HG02763 (cell line): ENCODE measurements around the gene ERC1.

Experiments
- ATAC-seq: cut with Tn5 transposase; IDR thresholded peaks from one replicate; pipeline ENCODE4 v1.9.1; 2021; ENCODE audit warnings: mild to moderate bottlenecking, moderate library complexity; ENCODE audit not compliant: unreplicated experiment

ERC1 gene

DNA sequence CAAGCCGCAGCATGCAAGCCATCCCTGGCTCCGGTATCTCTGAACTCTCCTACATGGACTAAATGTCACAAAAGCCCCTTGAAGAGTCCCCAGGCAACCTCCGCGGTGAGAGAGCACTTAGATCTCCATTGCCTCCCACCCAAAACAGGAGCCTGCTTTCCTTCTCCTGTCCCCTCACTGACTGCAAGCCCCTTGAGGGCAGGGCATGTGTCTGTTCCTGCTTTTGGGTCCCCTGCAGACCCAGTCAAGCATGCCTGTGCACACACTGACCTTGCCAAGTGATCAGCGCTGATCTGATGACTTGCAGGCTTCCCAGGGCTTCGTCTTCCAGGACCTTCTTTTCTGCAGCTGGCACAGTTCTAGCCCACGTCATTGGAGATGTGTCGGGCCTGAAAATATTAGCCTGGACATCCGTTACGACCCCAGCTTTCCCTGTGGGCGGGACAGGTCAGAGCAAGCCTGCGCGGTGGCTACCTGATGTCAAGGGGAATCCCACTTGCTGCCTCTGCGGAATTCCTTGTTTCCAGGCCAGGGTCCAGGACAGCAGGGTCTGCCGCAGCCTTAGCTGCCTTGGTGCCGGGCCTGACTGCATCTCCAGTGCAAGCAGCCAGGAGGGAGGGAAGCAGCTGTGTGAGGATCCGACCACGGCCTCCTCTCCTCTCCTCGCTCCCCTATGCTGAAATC is 510.8 kb downstream of the ERC1 start:
- no peak for ATAC-seq

DNA sequence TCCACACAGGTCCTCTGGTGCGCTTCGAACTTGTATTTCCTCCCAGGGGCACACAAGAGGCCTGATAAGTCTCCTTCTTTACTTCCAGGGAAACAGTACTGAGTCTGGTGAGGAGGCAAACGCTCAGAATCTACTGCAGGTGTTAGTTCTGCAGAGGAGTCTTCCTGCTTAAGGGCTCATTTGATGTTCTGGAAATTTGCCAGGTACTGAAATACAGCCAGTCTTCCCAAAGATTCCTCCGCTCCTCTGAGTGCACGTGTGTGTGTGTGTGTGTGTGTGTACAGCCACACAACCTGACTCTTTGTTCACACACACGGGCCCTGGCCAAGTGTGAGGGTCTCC is 511.3 kb downstream of the ERC1 start:
- no peak for ATAC-seq

DNA sequence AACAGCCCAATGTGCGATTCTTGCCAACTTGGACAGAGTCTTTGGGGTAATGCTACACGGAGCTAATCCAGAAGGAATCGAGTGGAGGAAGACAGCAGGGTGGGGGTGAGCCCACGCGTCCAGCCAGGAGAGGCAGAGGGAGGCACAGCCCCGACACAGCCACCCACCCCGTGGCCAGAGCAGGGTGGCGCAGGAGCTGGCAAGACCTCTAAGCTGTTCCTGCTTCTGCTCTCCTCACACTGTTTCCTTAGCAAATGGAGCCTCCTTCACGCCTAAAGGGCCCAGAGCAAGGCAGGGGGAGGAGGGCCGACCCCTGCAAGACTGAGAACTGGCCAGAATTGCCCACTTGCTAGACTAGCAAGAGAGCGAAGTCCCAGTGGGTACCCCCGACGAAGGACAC is 511.8 kb downstream of the ERC1 start:
- no peak for ATAC-seq

DNA sequence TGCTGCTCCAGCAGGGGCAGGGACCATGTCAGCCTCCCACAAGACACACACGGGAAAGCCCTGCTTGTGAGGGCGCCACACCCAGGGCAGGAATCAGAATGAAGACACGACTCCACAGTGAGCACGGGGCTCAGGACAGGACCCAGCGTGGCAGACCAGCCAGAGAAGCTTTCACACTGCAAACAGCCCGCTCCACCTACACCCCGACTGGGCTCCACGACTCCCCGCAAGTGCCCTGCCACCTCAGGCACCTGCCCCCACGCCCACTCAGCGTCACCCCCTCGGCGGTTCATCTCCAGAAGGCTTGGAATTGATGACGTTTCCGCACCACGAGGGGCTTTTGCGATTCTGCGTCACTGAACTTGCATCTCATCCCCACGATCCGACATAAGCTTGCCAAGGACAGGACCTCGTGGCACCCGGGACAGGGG is 512.3 kb downstream of the ERC1 start:
- ATAC-seq: no peak

DNA sequence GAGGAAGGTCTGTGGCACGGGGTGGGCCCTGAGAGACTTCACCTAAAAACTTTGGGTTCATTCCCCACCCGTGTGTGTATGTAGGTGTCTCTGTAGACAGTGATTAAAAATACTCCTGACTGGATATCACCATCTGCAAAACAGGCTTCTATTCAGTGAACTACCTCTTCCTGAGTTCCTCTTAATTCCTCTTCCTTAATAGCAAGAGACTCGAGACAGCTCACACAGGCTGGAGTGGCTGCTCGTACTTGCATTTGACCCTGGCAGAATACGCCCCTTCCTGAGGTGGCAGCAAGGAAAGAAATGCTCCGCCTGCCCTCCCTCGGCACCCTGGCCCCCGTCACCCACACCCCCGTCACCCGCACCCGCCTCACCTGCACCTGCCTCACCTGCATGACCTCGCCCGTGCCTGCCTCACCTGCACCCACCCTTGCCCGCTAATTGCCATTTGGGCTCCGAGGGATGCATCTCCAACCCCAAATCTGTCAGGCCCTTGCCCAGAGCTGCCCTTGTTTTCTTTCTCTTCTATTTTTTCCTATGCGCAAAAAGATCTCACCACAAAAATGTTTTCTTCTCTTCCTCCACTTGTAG is 513.4 kb downstream of the ERC1 start:
- no peak for ATAC-seq

DNA sequence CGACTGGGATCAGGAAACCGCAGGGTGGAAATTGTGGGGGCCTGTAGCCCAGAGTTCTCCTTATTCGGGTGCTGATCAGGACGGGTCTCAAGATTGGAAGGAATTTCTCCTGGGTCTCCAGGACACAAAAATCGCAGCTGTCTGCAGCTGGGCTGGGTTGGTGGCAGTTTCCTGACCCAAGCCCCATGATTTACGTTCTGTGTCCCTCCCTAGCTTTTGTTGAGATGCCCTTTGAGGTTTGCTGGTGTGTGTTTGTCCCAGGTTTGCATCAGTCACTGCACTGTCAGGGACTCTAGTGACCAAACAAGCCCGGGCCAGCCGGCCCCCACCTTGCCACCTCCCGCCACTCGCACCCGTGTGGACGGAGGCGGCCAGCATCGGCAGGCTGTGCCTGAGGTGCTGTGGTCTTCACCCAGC is 513.9 kb downstream of the ERC1 start:
- ATAC-seq: no peak

DNA sequence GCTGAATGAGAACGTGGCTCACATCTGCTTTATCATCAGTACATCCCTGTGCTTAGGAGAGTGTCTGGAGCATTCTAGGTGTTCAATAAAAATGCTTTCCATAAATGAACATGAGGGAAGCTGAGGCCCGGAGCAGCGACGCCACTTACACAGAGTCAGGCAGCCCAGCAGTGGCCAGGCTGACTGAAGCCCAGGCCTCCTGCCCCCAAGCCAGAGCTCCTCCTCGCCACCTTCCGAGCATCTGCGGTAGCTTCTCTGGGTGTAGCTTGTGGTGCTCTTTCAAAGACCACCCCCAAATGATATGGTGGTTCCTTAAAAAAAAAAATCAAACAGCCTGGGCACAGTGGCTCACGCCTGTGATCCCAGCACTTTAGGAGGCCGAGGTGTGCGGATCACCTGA is 514.6 kb downstream of the ERC1 start:
- ATAC-seq: no peak

DNA sequence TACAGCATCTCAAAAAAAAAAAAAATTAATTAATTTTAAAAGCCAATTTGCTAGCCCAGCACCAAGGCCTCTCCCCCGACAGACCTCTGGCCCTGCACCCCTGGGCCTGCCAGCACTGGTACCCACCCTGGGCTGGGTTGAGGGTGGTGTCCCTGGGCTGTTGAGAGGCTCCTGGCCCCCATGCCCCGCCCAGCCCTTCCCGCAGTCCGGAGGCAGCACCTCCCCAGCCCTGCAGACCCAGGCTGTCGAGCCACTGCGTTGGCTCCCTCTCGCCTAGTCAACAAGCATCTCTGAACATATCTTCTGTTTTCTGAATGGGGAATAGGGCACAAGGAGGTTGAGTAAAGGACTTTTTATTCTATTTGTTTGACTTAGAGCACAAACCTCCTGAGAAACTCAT is 516.3 kb downstream of the ERC1 start:
- no peak for ATAC-seq

DNA sequence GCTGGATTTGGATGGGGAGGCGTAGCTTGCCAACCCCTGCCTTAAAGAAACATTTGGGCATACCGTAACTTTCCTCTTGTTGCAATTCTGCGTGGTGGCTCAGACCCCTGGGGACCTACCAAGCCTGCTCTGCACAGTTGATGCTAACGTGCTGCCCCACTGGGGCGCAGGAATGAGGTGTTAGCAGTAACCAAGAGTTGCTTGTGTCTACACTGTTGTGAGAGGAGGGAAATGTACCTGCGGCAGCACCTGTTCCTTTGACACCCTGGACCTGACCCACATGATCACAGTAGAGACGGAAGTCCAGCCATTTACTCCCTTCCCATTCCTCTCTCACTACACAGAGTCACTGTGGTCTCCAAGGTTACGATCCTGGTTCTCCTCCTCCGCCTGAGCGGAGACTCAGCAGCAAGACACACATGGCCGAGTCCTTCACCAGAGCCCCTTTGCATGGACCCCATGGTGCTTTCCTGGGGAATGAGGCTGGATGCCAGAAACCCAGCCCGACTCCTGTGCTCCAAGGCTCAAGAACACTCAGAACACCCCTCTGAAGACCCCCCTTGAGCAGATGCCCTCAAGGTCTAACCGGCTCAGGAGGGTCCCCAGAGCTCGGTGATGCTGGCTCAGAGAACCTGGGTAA is 518.5 kb downstream of the ERC1 start:
- ATAC-seq: no peak

DNA sequence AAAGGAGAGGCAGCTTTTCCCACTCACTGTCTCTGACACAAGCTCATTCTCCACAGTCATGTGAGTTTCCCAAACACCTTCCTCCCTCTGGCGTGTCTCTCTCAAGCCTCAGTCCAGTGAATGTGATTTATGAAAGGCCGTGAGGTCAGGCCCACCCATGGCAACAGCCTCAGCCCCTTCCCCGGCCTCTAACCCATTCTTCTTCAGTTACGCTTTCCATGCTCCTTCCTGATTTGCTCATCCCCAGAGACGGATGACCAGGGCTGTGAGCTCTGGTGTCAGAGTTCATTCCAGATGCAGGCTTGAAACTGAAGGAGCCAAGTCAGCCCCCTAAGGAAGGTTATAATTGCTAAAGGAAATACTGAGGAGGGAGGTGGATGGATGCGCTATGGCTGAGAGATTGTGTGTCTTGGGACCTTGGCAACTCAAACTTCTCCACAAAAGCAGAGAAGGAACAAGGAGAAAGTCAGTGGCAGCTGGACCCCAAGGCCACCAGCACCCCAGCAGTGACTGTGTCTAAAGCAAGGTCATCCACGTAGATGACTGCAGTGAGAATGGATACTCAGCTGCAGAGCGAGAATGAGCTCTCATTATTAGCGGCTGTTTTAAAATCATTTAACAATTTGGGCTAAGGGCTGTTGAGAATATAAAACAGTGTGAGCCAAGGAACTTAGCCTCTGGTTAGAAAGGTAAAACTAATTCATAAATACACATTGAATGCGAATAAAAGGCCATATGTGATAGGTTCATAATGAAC is 519.2 kb downstream of the ERC1 start:
- ATAC-seq: no peak

DNA sequence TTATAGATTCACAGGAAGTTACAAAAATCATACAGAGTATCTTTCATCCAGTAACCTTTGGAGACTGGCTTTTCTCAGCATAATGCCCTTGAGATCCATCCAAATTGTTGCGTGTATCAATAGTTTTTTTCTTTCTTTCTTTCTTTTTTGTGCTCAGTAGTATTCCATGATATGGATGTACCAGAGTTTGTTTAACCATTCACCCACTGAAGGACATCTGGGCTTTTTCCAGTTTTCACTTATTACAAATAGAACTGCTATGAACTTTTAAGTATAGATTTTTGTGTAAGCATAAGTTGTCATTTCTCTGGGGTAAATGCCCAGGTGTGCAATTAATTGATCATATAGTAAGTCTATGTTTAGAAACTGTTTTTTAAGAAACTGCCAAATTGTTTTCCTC is 524.0 kb downstream of the ERC1 start:
- ATAC-seq: no peak

DNA sequence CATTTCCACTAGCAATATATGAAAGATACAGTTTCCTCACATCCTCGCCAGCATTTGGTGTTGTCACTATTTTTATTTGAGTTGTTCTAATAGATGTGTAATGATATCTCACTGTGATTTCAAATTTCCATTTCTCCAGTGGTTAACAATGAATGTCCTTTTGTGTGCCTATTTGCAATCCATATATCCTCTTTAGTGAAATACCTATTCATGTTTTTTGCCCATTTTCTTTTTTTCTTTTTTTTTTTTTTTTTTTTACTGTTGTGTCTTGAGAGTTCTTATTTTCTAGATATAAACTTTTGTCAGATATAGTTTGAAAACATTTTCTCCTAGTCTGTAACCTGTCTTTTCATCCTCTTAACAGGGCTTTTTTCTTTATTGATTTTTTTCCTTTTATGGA is 524.4 kb downstream of the ERC1 start:
- no peak for ATAC-seq

DNA sequence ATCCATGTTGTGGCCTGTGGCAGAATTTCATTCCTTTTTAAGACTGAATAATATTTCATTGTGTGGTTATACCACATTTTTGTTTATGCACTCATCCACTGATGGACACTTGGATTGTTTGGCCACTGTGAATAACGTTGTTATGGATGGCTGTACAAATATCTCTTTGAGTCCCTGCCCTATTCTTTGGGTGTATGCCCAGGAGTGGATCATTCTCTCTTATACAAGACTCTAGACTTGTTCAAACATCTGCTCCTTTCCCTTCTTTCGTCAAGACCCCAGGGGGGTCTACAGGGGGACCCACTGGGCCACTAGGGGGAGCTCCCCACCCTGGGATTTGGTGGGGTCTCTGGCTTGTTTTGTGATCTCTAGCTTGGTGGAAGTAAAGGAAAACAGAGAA is 526.0 kb downstream of the ERC1 start:
- no peak for ATAC-seq

DNA sequence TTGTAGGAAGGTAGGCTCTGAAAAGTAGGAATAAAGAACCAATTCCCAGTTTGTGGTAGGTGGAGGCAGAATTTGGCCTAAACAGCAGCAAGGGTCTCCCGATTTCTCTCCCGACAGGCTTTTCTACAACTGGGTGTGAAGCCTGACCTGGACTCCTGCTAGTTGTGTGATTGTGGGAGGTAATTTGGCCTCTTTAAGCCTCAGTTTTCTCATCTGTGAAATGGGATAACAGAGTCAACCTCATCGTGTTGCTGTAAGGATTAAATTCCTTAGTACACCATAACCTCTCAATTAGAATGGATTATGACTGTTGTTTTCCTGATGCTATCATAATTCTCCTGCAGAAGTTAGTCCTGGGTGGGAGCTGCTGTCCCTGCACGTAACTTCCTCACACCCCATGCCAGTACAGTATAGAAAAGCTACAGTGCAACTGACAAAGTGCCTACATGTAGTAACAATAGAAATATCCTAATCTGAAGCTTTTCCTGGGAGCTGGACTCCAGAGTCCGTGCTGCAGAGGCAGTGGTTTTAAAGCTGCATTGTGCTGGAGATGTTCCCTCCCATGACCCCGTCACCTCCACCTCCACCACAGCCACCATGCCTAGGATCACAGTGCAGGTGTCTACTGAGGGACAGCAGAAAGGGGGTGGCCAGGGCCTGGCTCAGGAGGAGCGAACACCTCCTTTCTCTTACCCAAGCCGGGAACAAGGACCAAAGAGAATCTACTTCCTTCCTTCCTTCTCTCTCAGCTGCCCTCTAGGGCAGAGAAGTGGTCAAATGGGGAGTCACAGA is 526.9 kb downstream of the ERC1 start:
- ATAC-seq: no peak

DNA sequence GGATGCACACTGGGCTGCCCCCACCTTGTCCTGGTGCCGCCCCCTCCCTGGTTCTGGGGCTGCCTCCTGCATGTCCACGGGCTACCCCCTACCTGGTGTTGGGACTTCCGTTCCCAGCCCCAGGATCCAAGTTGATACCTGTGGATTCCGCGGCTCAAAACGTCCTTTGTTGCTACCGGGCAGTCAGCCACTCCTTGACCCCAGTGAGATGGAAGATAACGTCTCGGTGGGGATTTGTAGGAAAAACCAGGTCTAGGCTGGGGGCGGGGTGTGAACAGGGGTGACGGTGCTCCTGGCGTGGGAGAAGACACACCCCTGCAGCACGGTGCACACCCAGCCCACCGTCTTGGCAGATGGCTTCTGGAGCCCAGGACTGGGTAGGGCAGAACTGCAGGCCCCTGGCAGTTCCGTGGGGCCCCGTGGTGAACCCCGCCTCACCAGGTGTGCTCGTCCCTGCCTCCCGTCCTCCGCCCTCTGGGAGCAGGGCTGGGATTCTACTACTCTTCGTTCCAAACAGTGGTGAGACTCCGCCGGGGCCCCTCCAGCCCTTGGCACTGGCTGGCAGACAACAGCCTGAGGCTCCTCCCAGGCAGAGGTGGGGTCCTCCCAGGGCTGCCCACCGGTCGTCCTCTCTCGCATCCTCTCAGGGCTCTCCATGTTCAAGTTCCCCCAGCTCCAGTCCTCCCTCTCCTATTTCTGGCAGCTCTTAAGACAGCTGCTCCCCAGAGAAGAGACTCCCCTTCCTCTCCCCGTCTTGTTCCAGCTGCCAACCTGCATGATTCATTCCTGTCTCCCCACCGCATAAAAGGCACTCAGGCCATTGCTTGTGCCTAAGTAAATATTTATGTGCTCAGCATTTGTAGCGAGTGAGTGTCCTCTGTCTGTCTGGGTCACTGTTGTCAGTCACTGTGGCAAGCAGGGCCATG is 527.8 kb downstream of the ERC1 start:
- no peak for ATAC-seq

DNA sequence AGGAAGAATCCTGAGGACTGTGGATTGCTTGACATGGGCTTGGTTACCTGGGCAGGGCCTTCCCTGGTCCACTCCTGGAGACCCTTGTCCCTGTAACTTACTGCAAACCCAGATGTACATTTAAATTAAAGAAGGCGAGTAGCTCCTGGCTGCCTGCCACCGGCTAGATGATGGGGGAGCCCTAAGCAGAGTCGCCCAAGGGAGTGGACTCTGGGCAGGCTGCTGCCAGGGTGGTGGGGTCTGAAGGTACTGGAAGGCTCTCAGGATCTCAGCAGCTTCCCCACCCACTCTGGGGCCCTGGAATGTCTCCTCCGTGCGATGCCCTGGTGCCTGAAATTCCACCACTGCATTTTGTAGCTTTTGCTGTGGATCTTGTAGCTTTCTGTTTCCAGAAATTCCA is 528.6 kb downstream of the ERC1 start:
- ATAC-seq: no peak

DNA sequence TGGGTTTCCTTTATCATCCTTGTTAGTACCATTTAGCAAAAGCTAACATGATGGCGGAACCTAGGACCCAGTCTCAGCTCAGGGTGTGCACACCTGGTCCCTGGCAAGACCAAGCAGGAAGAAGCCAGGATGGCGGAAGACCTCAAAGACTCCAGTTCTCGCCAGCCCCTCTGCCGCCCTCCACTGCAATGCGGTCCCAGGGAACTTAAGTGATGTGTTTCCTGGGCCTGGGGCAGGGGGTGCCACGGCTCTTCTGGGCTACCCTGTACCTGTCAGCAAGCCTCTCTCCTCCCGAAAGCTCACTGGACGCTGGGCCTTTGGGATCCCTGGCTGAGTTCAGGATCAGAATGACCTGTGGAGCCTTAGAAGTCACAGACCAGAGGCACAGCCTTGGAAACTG is 532.0 kb downstream of the ERC1 start:
- ATAC-seq: no peak

DNA sequence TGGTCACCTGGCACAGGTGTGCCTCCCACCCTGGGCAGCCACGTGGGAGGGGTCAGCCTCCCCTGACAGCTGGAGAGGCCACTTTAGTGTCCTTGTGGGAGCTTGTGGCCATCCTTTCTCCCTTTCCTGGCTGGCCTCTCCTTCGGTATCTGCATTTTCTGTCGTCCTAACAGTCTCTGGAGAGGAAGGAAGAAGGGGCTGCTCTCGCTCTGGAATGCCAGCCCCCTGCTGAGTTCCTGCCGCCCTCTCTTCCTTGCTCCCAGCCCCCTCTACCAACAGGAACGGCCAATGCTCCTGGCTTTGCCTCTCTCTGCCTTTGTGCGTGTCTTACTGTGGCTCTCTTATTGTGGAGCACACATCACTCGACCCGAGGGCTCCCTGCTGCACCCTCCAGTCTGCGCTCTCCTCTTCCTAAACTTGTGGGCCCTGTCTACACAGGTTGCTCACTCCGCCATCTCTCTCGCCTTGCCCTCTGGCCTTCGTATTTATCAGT is 532.6 kb downstream of the ERC1 start:
- ATAC-seq: no peak

DNA sequence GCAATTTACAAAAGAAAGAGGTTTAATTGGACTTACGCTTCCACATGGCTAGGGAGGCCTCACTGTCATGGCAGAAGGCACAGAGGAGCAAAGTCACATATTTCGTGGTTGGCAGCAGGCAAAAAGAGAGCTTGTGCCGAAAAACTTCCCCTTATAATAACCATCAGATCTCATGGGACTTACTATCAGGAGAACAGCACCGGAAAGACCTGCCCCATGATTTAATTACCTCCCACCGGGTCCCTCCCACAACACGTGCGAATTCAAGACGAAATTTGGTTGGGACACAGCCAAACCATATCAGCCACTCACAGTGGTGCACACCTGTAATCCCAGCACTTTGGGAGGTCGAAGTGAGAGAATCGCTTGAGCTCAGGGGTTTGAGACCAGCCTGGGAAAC is 534.8 kb downstream of the ERC1 start:
- ATAC-seq: no peak

DNA sequence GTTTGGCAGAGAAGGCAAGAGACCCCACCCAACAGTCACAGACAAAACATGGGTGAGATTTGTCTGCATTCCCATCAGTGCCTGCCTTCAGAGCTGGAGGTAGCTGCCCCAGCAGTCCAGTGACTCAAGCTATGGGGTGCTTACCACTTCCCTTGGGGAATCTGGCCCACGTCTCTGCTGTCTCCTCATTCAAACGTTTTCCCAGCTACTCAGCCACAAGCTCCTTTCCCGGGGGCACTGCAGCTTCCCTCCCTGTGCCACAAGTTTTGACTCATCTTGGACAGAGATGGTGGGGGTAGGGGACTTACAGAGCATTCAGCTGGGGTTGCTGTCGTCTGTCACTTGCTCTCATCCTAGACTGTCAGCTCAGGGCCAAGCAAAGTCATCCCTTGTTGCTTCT is 536.8 kb downstream of the ERC1 start:
- no peak for ATAC-seq
